ENCODE measurements around the gene SLC12A7.
"Not testable (repeated sequence)": the region's sequence is repeated elsewhere in the genome, so short reads cannot be mapped to it uniquely, and the experiment has no call there.

The SLC12A7 gene

GRCh38 chr5:1061292-1061691 is 50.6 kb downstream of the SLC12A7 start:
- DNase-seq: not testable (repeated sequence)

- DNase-seq: no peak
Observed at GRCh38 chr5:1060535-1060981, 51.3 kb downstream of the SLC12A7 start.

GRCh38 chr5:1059884-1060263 is 52.0 kb downstream of the SLC12A7 start:
- DNase-seq: no peak

GRCh38 chr5:1058988-1059883 is 52.6 kb downstream of the SLC12A7 start:
- no peak for DNase-seq

GRCh38 chr5:1058083-1058945 is 53.5 kb downstream of the SLC12A7 start:
- no peak for DNase-seq

- no peak for DNase-seq
Observed at GRCh38 chr5:1057485-1058082, 54.3 kb downstream of the SLC12A7 start.

- DNase-seq: no peak
Observed at GRCh38 chr5:1056611-1057484, 55.0 kb downstream of the SLC12A7 start.

GRCh38 chr5:1055896-1056610 is 55.8 kb downstream of the SLC12A7 start:
- DNase-seq: no peak

- DNase-seq: no peak
Observed at GRCh38 chr5:1054799-1055775, 56.8 kb downstream of the SLC12A7 start.

- DNase-seq: no peak
Observed at GRCh38 chr5:1054018-1054798, 57.7 kb downstream of the SLC12A7 start.

GRCh38 chr5:1053391-1054017 is 58.4 kb downstream of the SLC12A7 start:
- no peak for DNase-seq

- DNase-seq: no peak
Observed at GRCh38 chr5:1052641-1053390, 59.0 kb downstream of the SLC12A7 start.

GRCh38 chr5:1052076-1052475 is 59.8 kb downstream of the SLC12A7 start:
- no peak for DNase-seq

- no peak for DNase-seq
Observed at GRCh38 chr5:1051366-1051720, 60.5 kb downstream of the SLC12A7 start.

- no peak for DNase-seq
Observed at GRCh38 chr5:1050423-1051365, 61.2 kb downstream of the SLC12A7 start.

- no peak for DNase-seq
Observed at GRCh38 chr5:1048861-1049838, 62.7 kb downstream of the SLC12A7 start.

Data from hippocampal formation (tissue), 2 donors.